Measurements from ENCODE around the gene TWNK.
"Not testable (repeated sequence)": the region's sequence is repeated elsewhere in the genome, so short reads cannot be mapped to it uniquely, and the experiment has no call there.

- not testable (repeated sequence) for TF ChIP-seq CTCF, POLR2A (IDR thresholded peaks at IDR 0.05)
These were observed 11.9 kb upstream of the TWNK start for GRCh38 chr10:100975397-100975796.
